GM19035 (cell line): ENCODE data around the gene WNT7A.
"Not testable (repeated sequence)": the region's sequence is repeated elsewhere in the genome, so short reads cannot be mapped to it uniquely, and the experiment has no call there.

Experiments
- ATAC-seq: cut with Tn5 transposase; IDR thresholded peaks from one replicate; pipeline ENCODE4 v1.9.1; 2021; ENCODE audit not compliant: unreplicated experiment

Gene WNT7A

GRCh38 chr3:13879946-13880810 lies at the start of gene WNT7A:
TSS of gene WNT7A (minus strand) at chr3:13880071. CDS start at chr3:13879816, 255 bp downstream.
- ATAC-seq, result no peak

GRCh38 chr3:13928741-13929140 lies 48.9 kb upstream of the WNT7A start:
- not testable (repeated sequence) for ATAC-seq

GRCh38 chr3:13927295-13927694 lies 47.4 kb upstream of the WNT7A start:
- ATAC-seq, result no peak

GRCh38 chr3:13916375-13916774 lies 36.5 kb upstream of the WNT7A start:
- no peak for ATAC-seq

GRCh38 chr3:13902648-13903238 lies 22.9 kb upstream of the WNT7A start:
- ATAC-seq, result no peak

GRCh38 chr3:13901935-13902584 lies 22.2 kb upstream of the WNT7A start:
- no peak for ATAC-seq

- no peak for ATAC-seq
Observed at GRCh38 chr3:13898346-13898745, 18.5 kb upstream of the WNT7A start.

GRCh38 chr3:13896473-13897154 lies 16.7 kb upstream of the WNT7A start:
- peak; percentile 49 for ATAC-seq

GRCh38 chr3:13895155-13896105 lies 15.6 kb upstream of the WNT7A start:
- ATAC-seq, result peak; percentile 95

- no peak for ATAC-seq
Observed at GRCh38 chr3:13894807-13895154, 14.9 kb upstream of the WNT7A start.

- ATAC-seq, result no peak
Observed at GRCh38 chr3:13894096-13894806, 14.4 kb upstream of the WNT7A start.

- no peak for ATAC-seq
Observed at GRCh38 chr3:13892304-13892703, 12.4 kb upstream of the WNT7A start.

- no peak for ATAC-seq
Observed at GRCh38 chr3:13891492-13892073, 11.7 kb upstream of the WNT7A start.

- ATAC-seq, result no peak
Observed at GRCh38 chr3:13891017-13891392, 11.1 kb upstream of the WNT7A start.

- no peak for ATAC-seq
Observed at GRCh38 chr3:13890377-13891016, 10.6 kb upstream of the WNT7A start.

- no peak for ATAC-seq
Observed at GRCh38 chr3:13888576-13888975, 8.7 kb upstream of the WNT7A start.

- ATAC-seq, result no peak
Observed at GRCh38 chr3:13887495-13888300, 7.8 kb upstream of the WNT7A start.

GRCh38 chr3:13886593-13887129 lies 6.8 kb upstream of the WNT7A start:
- no peak for ATAC-seq
